Mesodermal cell (in vitro differentiated cells): ENCODE results near the gene DUSP10.

Experiments used
- H3K27ac ChIP-seq: 2 replicates; pipeline ENCODE4 v1.7.0; 2013; ENCODE audit warnings: mild to moderate bottlenecking, low read depth, low read length, moderate library complexity; ENCODE audit not compliant: severe bottlenecking
- H3K36me3 ChIP-seq: 2 replicates; pipeline ENCODE4 v1.7.1; 2013; ENCODE audit warnings: mild to moderate bottlenecking, low read length, moderate library complexity; ENCODE audit not compliant: control insufficient read depth, insufficient read depth
- H3K4me1 ChIP-seq: one replicate; pipeline ENCODE4 v1.7.1; 2013; ENCODE audit warnings: mild to moderate bottlenecking, low read length; ENCODE audit not compliant: insufficient read depth, control insufficient read depth, poor library complexity, severe bottlenecking
- H3K4me3 ChIP-seq: 2 replicates; pipeline ENCODE4 v1.7.0; 2013; ENCODE audit warnings: low read length, control low read depth, mild to moderate bottlenecking; ENCODE audit not compliant: insufficient read depth, poor library complexity, severe bottlenecking; ENCODE audit errors: extremely low read depth
- H3K9me3 ChIP-seq: 2 replicates; pipeline ENCODE4 v1.7.1; 2013; ENCODE audit warnings: mild to moderate bottlenecking, low read length, moderate library complexity; ENCODE audit not compliant: control insufficient read depth
- WGBS, 2 experiments: methylation state at CpG; one replicate each; pipeline ENCODE4 v1.1.5; 2013; ENCODE audit warnings: missing lambda C conversion rate in 2 of 2; ENCODE audit not compliant: insufficient coverage in 2 of 2; 5-methylcytosine and 5-hydroxymethylcytosine counted together

DUSP10 gene

GRCh38 chr1:221699978-221700519 is 41.8 kb downstream of the DUSP10 start:
- Histone ChIP-seq H3K36me3 (peaks cover 58% of the 10 kb centered on the region), H3K27ac (no peak overlapping the region), H3K4me3 (no peak overlapping the region), H3K9me3 (no peaks in the 10 kb centered on the region), H3K4me1 (no peaks in the 10 kb centered on the region)

GRCh38 chr1:221699577-221699976 is 42.3 kb downstream of the DUSP10 start:
- H3K9me3 ChIP-seq = no peaks in the 10 kb centered on the region
- no peaks in the 10 kb centered on the region for H3K4me1 ChIP-seq
- no CpG with 5 or more reads among the region's 1 CpG for WGBS, 2 experiments
- peaks cover 53% of the 10 kb centered on the region for H3K36me3 ChIP-seq
- no peak overlapping the region for H3K4me3 ChIP-seq
- H3K27ac ChIP-seq = no peak overlapping the region

- Histone ChIP-seq H3K27ac (no peak overlapping the region), H3K36me3 (peaks cover 46% of the 10 kb centered on the region), H3K4me3 (no peak overlapping the region), H3K9me3 (peaks cover 2% of the 10 kb centered on the region), H3K4me1 (no peaks in the 10 kb centered on the region)
- WGBS, 2 experiments = 80 to 100% methylated on average over 1 to 2 of the region's 4 CpGs
Measured at GRCh38 chr1:221698579-221699349, 43.1 kb downstream of the DUSP10 start.

GRCh38 chr1:221697923-221698425 is 43.9 kb downstream of the DUSP10 start:
- H3K4me3 ChIP-seq = no peak overlapping the region
- 80 to 87% methylated on average over 1 to 3 of the region's 3 CpGs for WGBS, 2 experiments
- H3K4me1 ChIP-seq = no peaks in the 10 kb centered on the region
- no peak overlapping the region for H3K27ac ChIP-seq
- H3K9me3 ChIP-seq = peaks cover 6% of the 10 kb centered on the region
- H3K36me3 ChIP-seq = peaks cover 38% of the 10 kb centered on the region

GRCh38 chr1:221696718-221697461 is 45.0 kb downstream of the DUSP10 start:
- Histone ChIP-seq H3K4me1 (no peaks in the 10 kb centered on the region), H3K36me3 (peaks cover 28% of the 10 kb centered on the region), H3K4me3 (no peak overlapping the region), H3K27ac (no peak overlapping the region), H3K9me3 (peaks cover 6% of the 10 kb centered on the region)
- WGBS, 2 experiments = 100% methylated on average over 3 of the region's 3 CpGs; no CpG with 5 or more reads in 1 of the 2 experiments

- H3K9me3 ChIP-seq = peaks cover 6% of the 10 kb centered on the region
- no peak overlapping the region for H3K4me3 ChIP-seq
- no peaks in the 10 kb centered on the region for H3K4me1 ChIP-seq
- no peak overlapping the region for H3K27ac ChIP-seq
- peaks cover 22% of the 10 kb centered on the region for H3K36me3 ChIP-seq
Measured at GRCh38 chr1:221696027-221696426, 45.9 kb downstream of the DUSP10 start.

- 86% methylated on average over 1 of the region's 1 CpG; no CpG with 5 or more reads in 1 of the 2 experiments for WGBS, 2 experiments
- H3K4me1 ChIP-seq = no peaks in the 10 kb centered on the region
- peaks cover 6% of the 10 kb centered on the region for H3K9me3 ChIP-seq
- H3K27ac ChIP-seq = no peak overlapping the region
- peaks cover 20% of the 10 kb centered on the region for H3K36me3 ChIP-seq
- no peak overlapping the region for H3K4me3 ChIP-seq
Measured at GRCh38 chr1:221695301-221695700, 46.6 kb downstream of the DUSP10 start.

GRCh38 chr1:221694109-221694508 is 47.8 kb downstream of the DUSP10 start:
- peaks cover 14% of the 10 kb centered on the region for H3K36me3 ChIP-seq
- no peak overlapping the region for H3K27ac ChIP-seq
- no peak overlapping the region for H3K4me3 ChIP-seq
- H3K9me3 ChIP-seq = peaks cover 6% of the 10 kb centered on the region
- no peaks in the 10 kb centered on the region for H3K4me1 ChIP-seq

- no peak overlapping the region for H3K27ac ChIP-seq
- peaks cover 4% of the 10 kb centered on the region for H3K36me3 ChIP-seq
- H3K4me1 ChIP-seq = no peaks in the 10 kb centered on the region
- H3K9me3 ChIP-seq = peaks cover 6% of the 10 kb centered on the region
- H3K4me3 ChIP-seq = no peak overlapping the region
- WGBS, 2 experiments = 100% methylated on average over 1 of the region's 2 CpGs; no CpG with 5 or more reads in 1 of the 2 experiments
Measured at GRCh38 chr1:221693087-221693486, 48.8 kb downstream of the DUSP10 start.

- no peak overlapping the region for H3K27ac ChIP-seq
- WGBS, 2 experiments = 0% methylated on average over 1 of the region's 2 CpGs; no CpG with 5 or more reads in 1 of the 2 experiments
- H3K4me3 ChIP-seq = no peak overlapping the region
- no peaks in the 10 kb centered on the region for H3K36me3 ChIP-seq
- no peaks in the 10 kb centered on the region for H3K4me1 ChIP-seq
- peaks cover 6% of the 10 kb centered on the region for H3K9me3 ChIP-seq
Measured at GRCh38 chr1:221692643-221693042, 49.2 kb downstream of the DUSP10 start.

GRCh38 chr1:221691261-221691660 is 50.6 kb downstream of the DUSP10 start:
- no peak overlapping the region for H3K4me3 ChIP-seq
- H3K4me1 ChIP-seq = no peaks in the 10 kb centered on the region
- H3K36me3 ChIP-seq = no peaks in the 10 kb centered on the region
- no peak overlapping the region for H3K27ac ChIP-seq
- H3K9me3 ChIP-seq = peaks cover 6% of the 10 kb centered on the region
